Stimulated activated CD4-positive, alpha-beta T cell treated with anti-CD3 and anti-CD28 coated beads, Interleukin-4, amount 100 ng/mL, for 48 hours (primary cell): ENCODE data around the gene KLHDC10.
"Not testable (repeated sequence)": the region's sequence is repeated elsewhere in the genome, so short reads cannot be mapped to it uniquely, and the experiment has no call there.

ENCODE experiments used
- DNase-seq, 2 donors: peaks; one replicate each; pipeline ENCODE4 v3.0.0-alpha.2; 2020; ENCODE audit warnings: low read depth in 2 of 2

Gene KLHDC10

DNA sequence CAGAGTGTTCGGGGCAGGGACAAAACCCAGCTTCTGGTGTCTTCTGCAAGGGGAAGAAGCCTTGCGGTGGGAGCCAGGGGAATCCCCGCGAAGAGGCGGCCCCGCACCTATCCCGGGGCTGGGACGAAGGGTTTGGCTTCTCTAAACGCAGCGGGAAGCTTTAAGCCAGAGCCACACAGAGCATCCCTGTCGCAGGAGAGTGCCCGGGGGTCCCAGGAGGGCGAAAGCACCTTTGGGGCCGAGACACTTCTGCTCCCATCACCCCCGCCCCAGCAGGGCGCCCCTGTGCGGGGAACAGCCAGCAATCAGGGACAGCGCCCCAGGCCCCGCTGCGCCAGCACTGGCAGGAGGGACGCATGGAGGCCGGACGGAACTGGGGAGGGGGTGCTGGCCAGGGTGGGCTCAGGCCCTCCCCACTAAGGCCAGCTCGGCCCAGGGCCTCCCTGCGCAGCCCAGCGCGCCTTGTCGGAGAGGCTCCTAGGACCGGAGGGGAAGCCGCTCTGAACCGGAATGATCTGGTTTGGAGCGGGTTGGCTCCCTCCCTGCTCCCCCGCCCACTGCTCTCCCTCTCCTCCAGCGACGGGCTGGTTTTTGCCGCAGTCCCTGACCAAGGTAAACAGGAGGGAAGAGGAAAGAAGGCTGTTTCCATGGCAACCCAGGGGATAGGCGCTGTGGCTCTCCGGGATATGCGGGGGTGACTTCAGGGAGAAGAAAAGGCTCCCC lies 71.0 kb downstream of the KLHDC10 start:
- peak; percentile 13 to 32 for DNase-seq

DNA sequence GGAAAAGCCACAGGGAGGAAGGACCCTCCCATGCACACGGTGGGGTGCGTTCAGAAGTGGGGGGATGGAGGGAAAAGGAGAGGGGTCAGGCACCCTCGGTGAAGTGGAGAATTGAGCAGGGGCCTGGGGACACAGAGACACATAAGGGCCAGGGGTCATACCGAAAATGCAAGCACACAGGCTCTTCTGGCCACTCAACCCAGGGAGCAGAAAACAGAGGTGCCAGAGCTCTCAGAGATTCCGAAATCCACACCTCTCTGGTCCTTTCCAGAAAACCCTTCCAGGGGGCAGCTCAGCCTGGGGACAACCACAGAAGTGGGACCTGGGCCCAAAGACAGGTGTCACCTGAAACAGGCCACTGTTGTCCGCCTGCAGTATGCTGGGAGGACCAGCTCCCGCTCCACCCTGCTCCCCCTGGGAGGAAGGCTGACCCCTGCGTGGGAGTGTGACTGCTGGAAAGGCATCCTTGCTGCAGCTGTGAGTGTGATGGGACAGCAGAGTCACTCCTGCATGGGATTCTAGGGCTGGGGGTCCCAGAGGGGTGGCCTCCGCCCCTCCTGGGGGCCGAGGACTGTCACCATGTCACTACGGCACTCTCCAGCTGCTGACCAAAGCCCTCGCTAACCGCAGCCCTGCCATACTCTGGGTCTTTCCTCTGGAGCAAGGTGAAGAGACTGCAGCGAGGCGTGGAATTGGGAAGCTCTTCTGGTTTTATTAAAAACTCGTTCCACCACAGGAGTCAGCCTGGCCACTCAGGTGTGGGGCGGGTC lies 71.7 kb downstream of the KLHDC10 start:
- no peak for DNase-seq

DNA sequence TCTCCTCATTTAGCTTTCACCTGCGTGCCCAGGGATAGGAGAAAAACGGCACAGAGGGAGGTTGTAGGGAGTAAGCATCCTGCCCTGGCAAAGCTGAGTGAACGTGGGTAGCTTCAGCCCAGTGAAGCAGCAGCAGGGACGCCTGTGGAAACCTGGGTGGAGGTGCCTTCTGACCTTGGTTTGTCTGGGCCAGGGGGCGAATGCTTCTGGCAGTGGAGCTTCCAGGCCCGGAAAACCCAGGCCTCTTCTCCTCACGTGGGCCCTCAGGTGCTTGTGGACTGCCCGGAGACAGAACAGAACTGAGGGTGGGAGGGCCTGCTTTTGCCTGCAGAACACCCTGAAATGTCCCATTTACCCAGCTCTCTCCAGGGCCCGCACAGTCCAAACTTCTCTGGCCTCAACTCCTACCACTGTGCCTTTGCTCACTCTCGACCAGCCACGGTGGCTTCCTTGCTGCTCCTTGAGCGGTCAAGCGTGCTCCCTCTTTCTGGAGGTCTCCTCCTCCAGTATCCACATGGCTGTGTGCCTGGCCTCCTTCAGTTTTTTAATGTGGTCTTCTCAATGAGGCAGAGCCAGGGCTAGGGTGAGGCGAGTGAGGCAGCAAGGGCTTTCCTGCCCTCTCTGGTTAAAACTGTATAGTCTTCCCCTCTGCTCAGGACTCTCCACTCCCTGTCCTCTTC lies 72.5 kb downstream of the KLHDC10 start:
- no peak for DNase-seq

DNA sequence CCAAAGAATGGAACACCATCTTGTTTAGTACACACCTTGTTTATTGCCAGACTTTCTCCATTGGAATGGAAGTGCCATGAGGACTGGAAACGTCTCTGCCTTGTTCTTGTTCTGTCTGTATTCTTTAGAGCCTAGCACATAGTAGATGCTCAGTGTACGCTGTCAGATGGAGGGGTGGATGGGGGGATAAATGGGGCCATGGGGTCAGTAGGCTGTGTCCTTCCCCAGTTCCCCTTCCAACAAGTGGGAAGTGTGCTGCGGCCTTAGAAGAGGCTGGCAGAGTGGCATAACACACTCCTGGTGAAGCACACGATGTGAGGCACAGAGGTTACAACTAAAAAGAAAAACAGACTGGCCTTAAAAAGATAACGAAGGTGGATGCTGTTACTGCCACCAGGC lies 73.0 kb downstream of the KLHDC10 start:
- DNase-seq = no peak

DNA sequence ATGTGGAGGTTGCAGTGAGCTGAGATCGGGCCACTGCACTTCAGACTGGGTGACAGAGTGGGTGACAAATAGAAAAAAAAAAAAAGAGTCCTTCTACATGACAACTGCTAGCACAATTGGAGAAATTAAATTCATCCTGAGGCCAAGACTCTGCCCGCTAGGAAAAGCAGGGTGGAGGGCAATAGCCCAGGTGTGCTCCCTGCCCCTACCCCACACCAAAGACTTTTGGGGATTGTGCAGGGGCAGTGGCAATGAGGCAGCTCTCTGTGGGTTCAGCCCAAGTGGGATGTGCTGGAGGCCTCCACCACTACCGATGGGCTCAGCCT lies 73.6 kb downstream of the KLHDC10 start:
- DNase-seq = no peak

DNA sequence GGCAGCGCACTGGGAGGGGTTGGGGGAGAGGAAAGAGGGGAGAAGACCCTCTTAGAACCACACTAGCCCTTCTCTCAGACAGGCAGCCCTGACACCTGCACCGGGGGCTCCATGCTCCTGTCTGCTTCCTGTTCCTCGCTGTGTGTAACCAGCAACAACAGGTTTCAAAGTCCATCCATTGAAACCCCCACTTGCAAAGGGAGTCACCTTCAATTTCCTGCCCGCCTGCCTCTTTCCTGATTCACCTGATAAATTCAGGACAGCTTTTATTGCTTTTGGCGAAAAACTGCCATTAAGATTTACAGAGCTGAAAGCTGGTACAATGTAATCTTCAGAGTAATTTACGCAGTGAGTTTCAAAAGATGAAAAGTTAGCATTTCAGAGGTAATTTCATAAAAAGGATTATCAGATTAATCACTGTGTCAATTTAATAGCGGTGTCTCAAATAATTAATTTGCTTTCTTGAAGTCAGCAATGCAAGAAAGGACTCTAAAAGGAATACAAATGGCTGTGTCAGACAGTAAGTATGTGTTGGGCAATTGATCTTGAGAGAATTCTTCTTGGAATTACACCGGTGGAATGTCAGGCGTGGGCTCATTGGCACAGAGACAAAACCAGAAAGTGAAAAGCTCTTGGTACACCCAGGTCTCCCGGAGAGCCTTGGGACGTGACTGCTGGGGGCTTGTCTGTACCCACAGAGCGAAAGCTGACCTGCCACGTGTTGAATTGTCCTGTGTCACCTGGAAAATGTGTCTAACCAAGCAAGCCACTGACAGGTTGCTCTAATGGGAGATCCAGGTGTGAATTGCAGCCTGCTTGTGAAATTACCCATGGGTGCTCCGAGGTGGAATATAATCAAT lies 74.2 kb downstream of the KLHDC10 start:
- no peak for DNase-seq

DNA sequence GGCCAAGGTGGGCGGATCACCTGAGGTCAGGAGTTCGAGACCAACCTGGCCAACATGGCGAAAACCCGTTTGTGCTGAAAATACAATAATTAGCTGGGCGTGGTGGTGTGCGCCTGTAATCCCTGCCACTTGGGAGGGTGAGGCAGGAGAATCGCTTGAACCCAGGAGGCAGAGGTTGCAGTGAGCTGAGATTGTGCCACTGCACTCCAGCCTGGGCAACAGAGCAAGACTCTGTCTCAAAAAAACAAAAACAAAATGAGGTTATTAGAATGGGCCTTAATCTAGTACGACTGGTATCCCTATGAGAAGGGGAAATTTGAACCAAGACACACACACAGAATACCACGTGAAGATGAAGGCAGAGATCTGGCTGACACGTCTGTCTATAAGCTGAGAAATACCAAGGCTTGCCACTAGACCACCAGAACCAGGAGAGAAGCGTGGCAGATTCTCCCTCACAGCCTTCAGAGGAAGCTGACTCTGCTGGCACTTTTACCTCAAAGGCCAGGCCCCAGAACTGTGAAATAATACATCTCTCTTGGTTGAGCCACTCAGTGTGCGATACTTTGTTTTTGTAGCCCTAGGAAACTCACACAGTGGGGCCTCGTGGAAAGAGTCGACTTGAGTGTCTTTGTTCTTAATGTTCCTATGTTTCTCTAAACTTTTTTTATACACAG lies 75.2 kb downstream of the KLHDC10 start:
- DNase-seq = no peak

DNA sequence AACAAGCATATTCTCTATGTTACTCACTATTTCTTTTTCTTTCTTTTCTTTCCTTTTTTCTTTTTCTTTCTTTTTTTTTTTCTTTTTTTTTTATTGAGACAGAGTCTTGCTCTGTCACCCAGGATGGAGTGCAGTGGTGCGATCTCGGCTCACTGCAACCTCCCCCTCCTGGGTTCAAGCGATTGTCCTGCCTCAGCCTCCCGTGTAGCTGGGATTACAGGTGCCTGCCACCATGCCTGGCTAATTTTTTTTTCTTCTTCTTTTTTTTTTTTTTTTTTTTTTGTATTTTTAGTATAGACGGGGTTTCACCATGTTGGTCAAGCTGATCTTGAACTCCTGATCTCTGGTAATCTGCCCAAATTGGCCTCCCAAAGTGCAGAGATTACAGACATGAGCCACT lies 75.8 kb downstream of the KLHDC10 start:
- DNase-seq = not testable (repeated sequence)

DNA sequence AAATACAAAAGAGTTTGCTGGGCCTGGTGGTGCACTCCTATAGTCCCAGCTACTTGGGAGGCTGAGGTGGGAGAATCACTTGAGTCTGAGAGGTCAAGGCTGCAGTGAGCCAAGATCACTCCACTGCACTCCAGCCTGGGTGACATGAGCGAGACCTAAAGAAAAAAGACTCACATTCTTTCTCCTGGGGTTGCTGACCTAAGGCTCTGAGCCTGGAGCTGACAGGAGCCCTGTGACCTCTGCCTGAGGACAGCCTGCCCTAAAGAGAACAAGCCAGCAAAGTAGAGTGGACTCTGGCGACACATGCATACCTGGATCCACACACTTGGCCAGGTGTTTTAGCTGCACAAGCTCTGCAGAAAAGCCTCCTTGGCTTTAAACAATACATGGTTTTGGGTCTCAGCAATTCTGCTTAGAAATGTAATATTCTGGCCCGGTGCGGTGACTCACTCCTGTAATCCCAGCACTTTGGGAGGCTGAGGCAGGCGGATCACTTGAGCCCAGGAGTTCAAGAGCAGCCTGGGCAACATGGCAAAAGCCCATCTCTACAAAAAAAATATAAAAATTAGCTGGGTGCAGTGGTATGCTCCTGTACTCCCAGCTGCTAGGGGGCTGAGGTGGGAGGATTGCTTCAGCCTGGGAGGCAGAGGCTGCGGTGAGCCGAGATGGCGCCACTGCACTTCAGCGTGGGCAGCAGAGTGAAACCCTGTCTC lies 76.5 kb downstream of the KLHDC10 start:
- no peak for DNase-seq

DNA sequence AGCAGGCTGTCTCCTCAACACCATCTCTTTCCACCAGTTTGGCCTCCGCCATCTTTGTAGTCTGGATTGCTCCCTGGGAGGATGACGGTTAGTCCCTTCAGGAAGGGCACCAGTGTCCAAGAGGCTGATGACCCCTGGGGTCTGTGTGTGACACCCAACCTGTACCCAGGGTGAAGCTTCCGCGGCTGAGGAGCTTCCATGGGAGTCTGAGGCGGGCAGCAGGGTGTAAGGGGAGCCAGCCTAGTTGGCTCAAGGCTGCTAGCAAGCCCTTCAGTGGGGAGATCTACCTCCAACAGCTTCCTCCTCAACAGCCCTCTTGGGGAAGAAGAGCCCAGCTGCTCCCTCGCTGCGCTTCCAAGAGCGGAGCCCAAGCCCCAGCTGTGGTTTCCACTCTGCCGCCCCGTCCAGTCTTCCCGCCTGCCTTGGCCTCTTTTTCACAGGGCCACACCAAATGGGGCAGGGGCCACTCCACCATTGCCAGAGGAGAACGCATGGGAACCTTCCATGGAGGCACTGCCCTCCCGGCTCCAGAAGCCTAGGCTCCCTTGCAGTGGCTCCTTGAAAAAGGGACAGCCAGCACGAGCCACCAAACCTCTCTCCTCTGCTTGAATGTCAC lies 77.5 kb downstream of the KLHDC10 start:
- no peak for DNase-seq

DNA sequence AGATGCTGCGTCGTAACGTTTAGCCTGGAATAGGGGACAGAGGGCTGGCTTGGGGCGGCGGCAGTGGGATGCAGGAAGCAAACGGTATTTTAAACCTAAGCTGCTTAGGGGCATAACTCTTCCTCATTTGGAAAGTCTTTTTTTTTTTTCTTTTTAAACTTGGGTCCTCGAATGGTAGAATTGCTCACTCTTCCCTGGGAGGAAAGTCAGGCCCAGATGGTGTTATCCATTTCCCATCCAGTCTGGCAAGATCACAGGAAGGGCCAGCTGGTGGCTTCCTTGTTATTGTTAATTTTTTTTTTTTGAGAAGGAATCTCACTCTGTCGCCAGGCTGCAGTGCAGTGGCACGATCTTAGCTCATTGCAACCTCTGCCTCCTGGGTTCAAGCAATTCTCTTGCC lies 78.2 kb downstream of the KLHDC10 start:
- DNase-seq = no peak

DNA sequence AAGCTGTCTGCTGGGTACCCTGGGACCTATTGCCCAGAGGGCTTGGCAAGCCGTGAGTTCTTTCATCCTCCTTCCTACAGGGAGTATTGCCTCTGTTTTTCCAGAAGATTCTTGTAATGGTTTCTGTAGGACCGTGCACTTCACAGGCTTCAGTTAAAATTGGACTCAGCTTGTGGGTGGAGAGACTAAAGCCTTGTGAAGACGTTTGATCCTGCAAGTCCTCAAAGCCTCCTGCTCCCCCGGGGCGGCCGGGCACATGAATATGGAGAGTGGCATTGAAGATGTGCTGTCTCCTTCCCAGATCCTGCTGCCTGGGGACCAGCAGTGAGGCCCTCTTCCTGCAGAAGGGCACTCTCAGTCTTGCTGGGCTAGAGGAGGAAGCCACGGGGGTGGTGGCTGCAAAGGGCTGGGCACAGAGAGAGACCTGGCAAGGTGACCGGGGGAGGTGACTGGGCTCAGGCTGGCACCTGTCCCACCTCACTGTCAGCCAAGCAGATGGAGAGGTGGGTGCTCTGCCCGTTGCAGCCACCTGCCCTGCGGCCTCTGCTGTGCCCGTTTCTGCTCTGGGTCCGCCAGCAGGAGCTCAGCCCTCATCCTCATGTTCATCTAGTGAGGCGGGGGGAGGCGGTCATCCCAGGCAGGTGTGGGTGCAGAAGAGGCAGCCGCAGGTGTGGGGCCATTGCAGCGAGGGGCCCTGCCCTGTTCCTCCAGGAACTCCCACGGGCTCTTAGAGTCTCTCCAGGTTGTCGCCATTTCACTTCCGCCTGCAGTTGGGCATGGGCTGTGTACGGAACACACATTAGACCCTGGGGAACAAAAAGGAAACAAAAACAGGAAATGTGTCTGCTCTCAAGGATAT lies 79.2 kb downstream of the KLHDC10 start:
- DNase-seq = no peak

DNA sequence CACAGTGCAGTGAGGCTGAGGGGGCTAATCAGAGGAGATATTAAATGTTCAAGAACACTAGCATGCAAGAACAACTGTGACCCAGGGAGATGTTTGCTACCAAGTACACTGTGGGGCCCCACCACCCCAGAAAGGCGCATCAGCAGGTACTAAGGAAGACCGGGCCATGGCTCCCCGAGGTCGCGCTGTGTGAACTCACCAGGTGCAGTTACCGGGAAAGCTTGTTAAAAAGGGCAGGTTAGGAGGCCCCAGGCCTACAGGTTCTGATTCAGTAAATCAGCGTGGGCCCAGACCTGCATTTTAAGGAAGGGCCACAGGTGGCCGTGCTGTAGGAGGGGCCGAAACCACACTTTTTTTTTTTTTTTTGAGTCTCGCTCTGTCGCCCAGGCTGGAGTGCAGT lies 80.3 kb downstream of the KLHDC10 start:
- no peak for DNase-seq

DNA sequence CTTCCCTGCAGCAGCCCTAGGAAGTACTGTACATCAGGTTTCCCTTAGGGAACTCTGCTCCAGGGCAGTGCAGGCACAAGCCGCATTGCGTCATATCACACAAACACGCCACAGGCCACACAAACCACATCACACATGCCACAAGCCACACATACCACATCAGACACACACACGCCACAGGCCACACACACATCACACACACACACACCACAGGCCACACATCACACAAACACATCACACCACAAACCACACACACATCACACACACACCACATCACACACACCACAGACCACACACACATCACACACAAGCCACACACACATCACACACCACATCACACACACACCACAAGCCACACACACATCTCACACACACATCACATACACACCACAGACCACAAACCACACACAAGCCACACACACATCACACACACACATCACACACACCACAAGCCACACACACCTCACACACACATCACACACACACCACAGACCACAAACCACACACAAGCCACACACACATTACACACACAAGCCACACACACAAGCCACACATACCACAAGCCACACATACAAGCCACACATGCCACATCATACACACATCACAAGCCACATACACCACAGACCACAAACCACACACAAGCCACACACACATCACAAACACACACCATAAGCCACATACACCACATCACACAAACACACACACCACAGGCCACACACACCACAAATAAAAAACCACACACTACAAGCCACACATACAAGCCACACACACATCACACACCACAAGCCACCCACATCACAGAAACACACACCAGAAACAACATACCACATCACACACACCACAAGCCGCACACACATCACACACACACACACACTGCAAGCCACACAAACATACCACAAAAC lies 81.5 kb downstream of the KLHDC10 start:
- peak; percentile 10 to 25 for DNase-seq

DNA sequence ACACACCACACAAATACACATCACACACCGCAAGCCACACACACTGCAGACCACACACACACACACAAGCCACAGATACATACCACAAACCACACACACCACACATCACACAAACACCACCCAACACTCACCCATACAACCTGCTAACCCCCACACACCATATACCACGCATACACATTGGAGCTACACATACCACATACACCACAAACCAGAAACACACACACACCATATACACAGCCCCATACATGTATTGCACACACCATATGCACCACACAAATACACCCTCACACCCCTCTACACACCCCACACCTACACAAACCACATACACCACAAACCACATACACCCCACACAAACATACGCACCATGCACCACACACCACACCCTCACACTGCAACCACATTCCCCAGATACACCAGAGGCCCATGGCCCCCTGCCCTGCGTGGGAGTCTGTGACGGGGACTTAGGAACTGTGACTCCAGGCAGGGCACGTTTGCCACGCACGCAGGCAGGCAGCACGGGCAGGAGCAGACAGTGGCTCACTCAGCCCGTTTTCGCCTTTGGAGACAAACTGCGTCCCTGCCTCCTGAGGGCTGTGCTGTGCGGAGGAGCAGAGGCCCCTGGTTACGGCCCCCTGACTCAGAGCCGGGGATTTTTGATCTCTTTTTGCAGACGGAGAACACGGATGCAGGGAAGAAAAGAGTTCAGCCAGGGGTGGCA lies 82.3 kb downstream of the KLHDC10 start:
- DNase-seq = no peak

DNA sequence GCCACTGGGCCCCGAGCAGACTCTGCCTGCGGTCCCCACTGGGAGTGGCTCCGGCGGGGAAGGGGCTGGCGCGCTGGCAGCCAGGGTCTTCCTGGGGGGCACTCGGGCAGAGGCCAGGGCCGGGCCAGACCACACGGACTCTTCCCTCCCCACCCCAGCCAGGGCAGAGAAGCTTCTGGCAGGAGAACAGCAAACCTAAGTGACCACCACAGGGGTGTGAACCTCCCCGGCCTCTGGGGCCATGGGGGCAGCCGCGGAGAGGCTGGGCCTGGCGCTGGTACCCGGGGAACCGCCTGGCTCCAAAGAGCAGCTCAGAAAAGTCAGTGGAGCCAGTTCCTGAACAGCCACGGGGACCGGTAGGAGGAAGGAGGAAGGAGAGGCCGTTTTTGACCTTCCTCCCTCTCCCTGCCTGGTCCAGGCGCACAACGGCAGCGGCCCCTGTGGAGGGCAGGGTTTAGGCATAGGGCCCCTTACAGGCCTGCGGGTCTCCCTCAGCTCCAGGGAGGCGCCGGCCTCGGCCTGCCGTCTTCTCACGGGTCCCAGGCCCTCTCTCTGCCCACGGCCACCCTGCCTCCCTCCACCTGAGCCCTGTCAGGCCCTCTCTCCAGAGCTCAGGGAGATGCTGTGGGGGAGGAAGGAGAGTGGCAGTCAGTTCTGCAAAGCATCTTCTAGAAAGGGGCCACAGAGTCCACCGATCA lies 83.0 kb downstream of the KLHDC10 start:
- DNase-seq = no peak

DNA sequence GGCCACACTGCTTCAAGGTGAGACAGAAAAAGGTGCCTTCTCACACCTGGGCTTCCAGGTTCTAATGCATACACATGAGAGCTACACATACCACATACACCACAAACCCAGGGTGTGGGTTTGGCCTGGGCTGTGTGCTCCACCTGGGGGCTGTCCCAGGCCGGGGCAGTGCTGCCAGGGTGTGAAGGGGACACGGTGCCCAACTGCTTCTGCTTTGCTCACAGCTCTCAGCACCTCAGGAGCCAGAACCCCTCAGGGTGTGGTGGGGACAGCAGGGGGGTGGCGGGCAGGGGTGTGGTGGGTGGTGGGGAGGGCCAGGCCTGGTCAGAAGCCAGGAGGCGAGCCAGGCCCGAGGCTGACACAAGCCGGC lies 83.8 kb downstream of the KLHDC10 start:
- no peak for DNase-seq
